Heart left ventricle (tissue), 16 donors: ENCODE measurements around the gene SPPL2B. TPM values are rescaled to one million over a fixed set of nuclear protein-coding genes. Genes with fewer than 3 reads are reported as not detected.
"Not testable (repeated sequence)": the region's sequence is repeated elsewhere in the genome, so short reads cannot be mapped to it uniquely, and the experiment has no call there.

Experiments
- ATAC-seq, 4 donors: fragments of 200-7000 bp; cut with Tn5 transposase; one replicate each; pipeline ENCODE4 v1.9.1; 2020 to 2022; ENCODE audit warnings: moderate library complexity in 4 of 4, mild to moderate bottlenecking in 3 of 4, moderate number of reproducible peaks in 1 of 4
- DNase-seq, 5 donors: peaks; one replicate each; pipeline ENCODE4 v3.0.0-alpha.2; 2020
- H3K27ac ChIP-seq, 12 donors: fragments of 200-600 bp; sonication (generic) in 4 of 12; one replicate each; pipeline versions ENCODE4 v1.5.0 to v1.8.0; 2016 to 2022; ENCODE audit warnings: mild to moderate bottlenecking in 2 of 12
- H3K27me3 ChIP-seq, 9 donors: fragments of 200-600 bp; sonication (generic) in 2 of 9; one replicate each; pipeline versions ENCODE4 v1.5.1 to v1.8.0; 2016 to 2022; ENCODE audit warnings: mild to moderate bottlenecking in 3 of 9
- H3K36me3 ChIP-seq, 9 donors: fragments of 200-600 bp; sonication (generic) in 2 of 9; one replicate each; pipeline versions ENCODE4 v1.5.0 to v1.8.0; 2018 to 2022; ENCODE audit warnings: mild to moderate bottlenecking in 2 of 9
- H3K4me1 ChIP-seq, 12 donors: fragments of 200-600 bp; sonication (generic) in 4 of 12; one replicate each; pipeline versions ENCODE4 v1.5.0 to v1.8.0; 2016 to 2022; ENCODE audit warnings: mild to moderate bottlenecking in 3 of 12
- H3K4me3 ChIP-seq, 12 donors: fragments of 200-600 bp; sonication (generic) in 4 of 12; one replicate each; pipeline versions ENCODE4 v1.5.0 to v1.8.0; 2017 to 2022; ENCODE audit warnings: mild to moderate bottlenecking in 9 of 12, moderate library complexity in 4 of 12
- H3K9me3 ChIP-seq, 12 donors: fragments of 200-600 bp; sonication (generic) in 4 of 12; one replicate each; pipeline versions ENCODE4 v1.5.0 to v1.8.0; 2016 to 2022; ENCODE audit warnings: mild to moderate bottlenecking in 1 of 12
- POLR2A ChIP-seq, 2 donors: fragments of 450-650 bp; IDR thresholded peaks; one replicate each; pipeline ENCODE4 v1.6.1; 2017; ENCODE audit warnings: antibody characterized with exemption in 2 of 2, mild to moderate bottlenecking in 2 of 2, moderate library complexity in 2 of 2
- WGBS, 4 donors: extraction: QIAGEN DNeasy Blood & Tissue Kit in 2 of 4; methylation state at CpG; one replicate each; pipeline versions ENCODE4 v1.1.5 to v1.1.7; 2013 to 2018; 5-methylcytosine and 5-hydroxymethylcytosine counted together
- intact Hi-C, 10 donors: fragments of 100-400 bp; cut with DNase I; formaldehyde crosslinking; loops; one replicate each; pipeline versions ENCODE4 v1.11.1 to v1.14.2; 2022
- polyA plus RNA-seq, 2 donors: library from polyadenylated mRNA; stranded (reverse); fragments of 200-250 nt; gene quantifications; one replicate each; pipeline ENCODE4 v1.2.3, GENCODE V29; 2013
- total RNA-seq, 9 donors: library from RNA; depleted of rRNA in 2 of 9; stranded (reverse); fragments of >200 nt in 2 of 9; fragmentation: NEBNext Ultra II Directional in 3 of 9; extraction: Animal tissue kit (Norgen Biotek cat#: 25700) in 3 of 9; gene quantifications; one replicate each; pipeline versions ENCODE4 v1.1.0 to v1.2.4, GENCODE V29; 2016 to 2023
- TF ChIP-seq, protein P1 (sequence below), 12 donors: fragments of 200-600 bp; sonication (generic) in 4 of 12; IDR thresholded peaks; one replicate each; pipeline versions ENCODE4 v1.5.0 to v1.8.0; 2018 to 2022; ENCODE audit warnings: antibody characterized with exemption in 12 of 12, mild to moderate bottlenecking in 5 of 12
- donor health status: ischemic (EF 13 %, LVEDD 7.1; RV severe dilation, severe dysfunction).
- donor health status: healthy with polysubstance abuse.
- donor health status: DM: no; HTN: yes; CAD: no.
- donor health status: DM: no; HTN: no; CAD: no.
- donor health status: ischemic (EF 25% LVEDD 6.9; RV normal size, moderate dysfunction).
- donor health status: ischemic (EF 25% LVEDD 5.7; RV mildly dilated, moderate dysfunction).
- donor health status: healthy.
- donor health status: DM: yes; HTN: yes; CAD: no.
- donor health status: ischemic (EF 35%, LVEDD 5.7; RV mildly dilated, moderate dysfunction).
- donor health status: nonischemic (EF 11% LVEDD 7.7; RV severe dilation, severe dysfunction).
- donor health status: DM: yes; HTN: yes; CAD: no.
- donor health status: PGD.
- donor health status: ischemic (EF 29% LVEDD 5.4; RV normal size, mild dysfunction).
- donor health status: nonischemic (EF 23%, LVEDD 6.1; RV moderate dilation, normal function).

SPPL2B gene
- total and polyA plus RNA-seq, 11 donors, result 17.6 to 31.2 (median 21.6) TPM

DNA sequence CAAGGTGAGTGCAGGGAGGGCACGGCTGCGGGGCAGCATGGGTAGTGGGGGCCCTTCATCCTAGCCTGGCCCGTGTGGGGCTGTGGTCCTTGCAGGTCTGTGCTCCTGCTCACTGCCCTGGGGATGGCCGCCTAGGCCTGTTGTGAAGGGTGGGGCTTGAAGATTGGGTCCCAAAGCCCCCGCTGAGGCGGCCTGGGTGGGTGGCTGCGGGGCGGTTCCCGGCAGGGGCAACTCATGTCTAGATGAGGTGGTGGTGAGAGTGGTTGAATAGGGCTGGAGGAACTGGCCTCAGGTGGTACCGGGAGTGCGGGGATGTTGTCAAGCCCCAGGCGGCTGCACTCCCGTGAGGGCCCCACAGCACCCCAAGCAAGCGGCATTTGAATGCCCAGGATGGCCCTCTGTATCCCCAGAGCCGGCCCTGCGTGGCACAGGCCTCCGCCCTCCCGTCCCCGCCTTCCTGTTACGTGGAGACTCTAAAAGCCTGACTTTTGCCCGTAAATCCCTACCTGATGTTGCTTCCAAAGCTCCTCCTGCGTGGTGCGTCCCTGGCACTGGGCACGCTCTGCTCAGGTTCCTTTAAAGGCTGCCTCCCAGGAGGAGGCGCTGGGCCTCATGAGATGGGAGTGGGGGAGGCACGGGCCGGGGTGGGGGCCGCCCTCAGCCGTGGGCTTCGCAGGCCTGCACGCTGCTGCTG, 15.0 kb downstream of the SPPL2B start:
- H3K4me3 ChIP-seq, result no peak overlapping the region
- H3K36me3 ChIP-seq, result peaks cover 0 to 62% (median 23%) of the 10 kb centered on the region in 9 donors
- 95 to 96% (median 95%) methylated on average over 23 to 31 of the region's 31 CpGs for WGBS, 4 donors
- no peaks in the 10 kb centered on the region for H3K27me3 ChIP-seq
- no peak for ATAC-seq
- intact Hi-C loops, result no loop called here
- DNase-seq, result no peak
- no peaks in the 10 kb centered on the region for H3K4me1 ChIP-seq
- TF ChIP-seq POLR2A (IDR thresholded peaks at IDR 0.05), result no peak
- TF ChIP-seq, protein P1, sequence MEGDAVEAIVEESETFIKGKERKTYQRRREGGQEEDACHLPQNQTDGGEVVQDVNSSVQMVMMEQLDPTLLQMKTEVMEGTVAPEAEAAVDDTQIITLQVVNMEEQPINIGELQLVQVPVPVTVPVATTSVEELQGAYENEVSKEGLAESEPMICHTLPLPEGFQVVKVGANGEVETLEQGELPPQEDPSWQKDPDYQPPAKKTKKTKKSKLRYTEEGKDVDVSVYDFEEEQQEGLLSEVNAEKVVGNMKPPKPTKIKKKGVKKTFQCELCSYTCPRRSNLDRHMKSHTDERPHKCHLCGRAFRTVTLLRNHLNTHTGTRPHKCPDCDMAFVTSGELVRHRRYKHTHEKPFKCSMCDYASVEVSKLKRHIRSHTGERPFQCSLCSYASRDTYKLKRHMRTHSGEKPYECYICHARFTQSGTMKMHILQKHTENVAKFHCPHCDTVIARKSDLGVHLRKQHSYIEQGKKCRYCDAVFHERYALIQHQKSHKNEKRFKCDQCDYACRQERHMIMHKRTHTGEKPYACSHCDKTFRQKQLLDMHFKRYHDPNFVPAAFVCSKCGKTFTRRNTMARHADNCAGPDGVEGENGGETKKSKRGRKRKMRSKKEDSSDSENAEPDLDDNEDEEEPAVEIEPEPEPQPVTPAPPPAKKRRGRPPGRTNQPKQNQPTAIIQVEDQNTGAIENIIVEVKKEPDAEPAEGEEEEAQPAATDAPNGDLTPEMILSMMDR (IDR thresholded peaks at IDR 0.05), result no peak
- H3K27ac ChIP-seq, result no peak overlapping the region
- H3K9me3 ChIP-seq, result no peaks in the 10 kb centered on the region

DNA sequence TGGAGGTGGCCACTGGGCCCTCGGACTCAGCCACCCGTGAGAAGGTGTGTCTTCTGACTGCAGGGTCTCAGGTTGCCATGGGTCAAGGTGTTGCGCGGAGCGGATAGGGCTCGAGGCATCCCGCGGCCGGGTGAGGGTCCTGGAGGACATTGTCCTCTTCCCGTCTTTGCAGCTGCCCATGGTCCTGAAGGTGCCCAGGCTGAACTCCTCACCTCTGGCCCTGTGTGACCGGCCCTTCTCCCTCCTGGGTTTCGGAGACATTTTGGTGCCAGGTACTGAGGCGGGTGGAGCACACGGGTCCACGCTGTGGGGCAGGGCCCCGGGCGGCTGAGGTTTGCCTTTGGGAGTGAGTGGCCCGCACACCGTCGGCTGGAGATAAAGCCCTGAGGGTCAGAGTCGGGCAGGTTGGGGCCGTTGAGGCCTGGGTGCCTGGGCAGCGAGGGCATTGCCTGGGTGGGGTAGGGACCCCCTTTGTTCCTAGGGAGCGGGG, 15.9 kb downstream of the SPPL2B start:
- Histone ChIP-seq H3K27ac (no peak overlapping the region), H3K9me3 (no peaks in the 10 kb centered on the region), H3K4me3 (no peak overlapping the region), H3K27me3 (no peaks in the 10 kb centered on the region), H3K4me1 (no peaks in the 10 kb centered on the region), H3K36me3 (peaks cover 0 to 55% (median 23%) of the 10 kb centered on the region in 9 donors)
- 92 to 97% (median 96%) methylated on average over 18 to 24 of the region's 24 CpGs for whole genome bisulfite sequencing, 4 donors
- intact Hi-C loops, result no loop called here
- no peak for TF ChIP-seq POLR2A (IDR thresholded peaks at IDR 0.05)
- TF ChIP-seq, protein P1 (IDR thresholded peaks at IDR 0.05), result no peak
- ATAC-seq, result no peak
- DNase-seq, result no peak

DNA sequence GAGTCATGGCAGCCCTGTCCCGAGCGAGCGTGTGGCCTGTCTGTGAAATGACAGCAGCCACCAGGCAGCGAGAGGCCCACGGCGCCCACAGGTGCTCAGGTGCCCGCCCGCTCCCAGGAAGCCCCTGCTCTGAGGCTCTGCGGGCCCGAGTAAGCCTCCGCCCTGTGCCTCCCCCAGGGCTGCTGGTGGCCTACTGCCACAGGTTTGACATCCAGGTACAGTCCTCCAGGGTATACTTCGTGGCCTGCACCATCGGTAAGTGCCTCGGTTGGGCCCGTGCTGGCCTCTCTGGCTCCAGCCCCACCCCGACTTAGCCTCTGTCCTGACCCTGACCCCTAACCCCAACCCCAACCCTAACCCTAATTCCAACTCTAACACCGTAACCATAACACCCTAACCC, 16.6 kb downstream of the SPPL2B start:
- WGBS, 4 donors, result 95 to 98% (median 97%) methylated on average over 6 to 17 of the region's 17 CpGs
- intact Hi-C loops, result no loop called here
- DNase-seq (no peak), ATAC-seq (no peak)
- Histone ChIP-seq H3K4me3 (no peak overlapping the region), H3K4me1 (no peaks in the 10 kb centered on the region), H3K27me3 (no peaks in the 10 kb centered on the region), H3K27ac (no peak overlapping the region), H3K36me3 (peaks cover 0 to 49% (median 19%) of the 10 kb centered on the region in 9 donors), H3K9me3 (no peaks in the 10 kb centered on the region)
- TF ChIP-seq, protein P1 (IDR thresholded peaks at IDR 0.05), result no peak
- no peak for TF ChIP-seq POLR2A (IDR thresholded peaks at IDR 0.05)

DNA sequence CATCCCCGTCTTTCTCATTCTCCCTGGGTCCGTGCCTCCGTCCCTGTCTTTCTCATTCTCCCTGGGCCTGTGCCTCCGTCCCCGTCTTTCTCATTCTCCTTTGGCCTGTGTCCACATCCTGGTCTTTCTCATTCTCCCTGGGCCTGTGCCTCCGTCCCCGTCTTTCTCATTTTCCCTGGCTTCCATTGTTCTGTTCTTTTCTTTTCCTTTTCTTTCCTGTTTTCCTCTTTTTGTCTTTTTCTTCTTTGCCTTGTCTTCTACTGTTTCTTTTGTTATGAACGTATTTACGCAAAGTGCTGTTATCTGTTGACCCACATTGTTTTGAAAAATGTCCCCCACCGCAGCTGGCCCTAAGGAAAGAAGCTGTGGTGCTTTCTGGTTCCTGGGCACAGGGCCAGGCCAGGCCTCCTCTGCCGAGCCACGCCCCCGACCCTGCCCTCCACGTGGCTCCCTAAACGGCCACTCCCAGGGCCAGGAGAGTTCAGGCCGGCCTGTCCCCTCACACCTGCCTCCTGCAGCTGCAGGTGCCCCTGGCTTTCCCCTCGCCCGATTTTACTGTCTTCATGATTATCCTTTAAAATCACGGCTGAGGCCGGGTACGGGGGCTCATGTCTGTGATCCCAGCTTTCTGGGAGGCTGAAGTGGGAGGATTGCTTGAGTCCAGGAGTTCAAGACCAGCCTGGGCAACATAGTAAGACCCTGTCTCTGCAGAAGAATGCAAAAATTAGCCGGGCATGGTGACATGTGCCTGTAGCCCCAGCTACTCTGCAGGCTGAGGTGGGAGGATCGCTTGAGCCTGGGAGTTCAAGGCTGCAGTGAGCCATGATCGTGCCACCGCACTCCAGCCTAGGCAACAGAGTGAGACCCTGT, 17.5 kb downstream of the SPPL2B start:
- H3K27me3 ChIP-seq, result no peaks in the 10 kb centered on the region
- WGBS, 4 donors, result 63 to 69% (median 67%) methylated on average over 25 of the region's 25 CpGs
- no peaks in the 10 kb centered on the region for H3K4me1 ChIP-seq
- H3K4me3 ChIP-seq, result no peak overlapping the region
- peak in 3 of 4 donors; percentile 51 to 57 (median 54) for ATAC-seq
- H3K36me3 ChIP-seq, result peaks cover 0 to 48% (median 14%) of the 10 kb centered on the region in 9 donors
- TF ChIP-seq, protein P1 (IDR thresholded peaks at IDR 0.05), result no peak
- no peak for TF ChIP-seq POLR2A (IDR thresholded peaks at IDR 0.05)
- no peak overlapping the region for H3K27ac ChIP-seq
- no peaks in the 10 kb centered on the region for H3K9me3 ChIP-seq
- no peak for DNase-seq
- intact Hi-C loops, result no loop called here

DNA sequence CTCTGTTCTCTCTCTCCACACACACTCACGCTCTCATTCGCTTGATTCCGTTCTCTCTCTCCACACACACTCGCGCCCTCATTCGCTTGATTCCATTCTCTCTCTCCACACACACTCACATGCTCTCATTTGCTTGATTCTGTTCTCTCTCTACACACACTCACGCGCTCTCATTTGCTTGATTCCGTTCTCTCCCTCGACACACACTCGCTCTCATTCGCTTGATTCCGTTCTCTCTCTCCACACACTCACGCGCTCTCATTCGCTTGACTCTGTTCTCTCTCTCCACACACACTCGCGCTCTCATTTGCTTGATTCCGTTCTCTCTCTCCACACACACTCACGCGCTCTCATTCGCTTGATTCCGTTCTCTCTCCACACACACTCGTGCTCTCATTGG, 21.3 kb downstream of the SPPL2B start:
- DNase-seq, H3K27ac ChIP-seq, H3K4me3 ChIP-seq, H3K9me3 ChIP-seq, ATAC-seq, H3K4me1 ChIP-seq, intact Hi-C loops, H3K27me3 ChIP-seq: not testable (repeated sequence)
- WGBS, 4 donors, result 92 to 95% (median 94%) methylated on average over 24 of the region's 24 CpGs
- peaks cover 0 to 44% (median 17%) of the 10 kb centered on the region in 9 donors for H3K36me3 ChIP-seq
